GM10847 (cell line): ENCODE measurements around the gene FNDC3B.

Source experiments
- POLR2A ChIP-seq: IDR thresholded peaks from 2 replicates; pipeline ENCODE4 v1.6.1; 2011; ENCODE audit not compliant: insufficient read length; ENCODE audit errors: extremely low read depth

The FNDC3B gene

DNA sequence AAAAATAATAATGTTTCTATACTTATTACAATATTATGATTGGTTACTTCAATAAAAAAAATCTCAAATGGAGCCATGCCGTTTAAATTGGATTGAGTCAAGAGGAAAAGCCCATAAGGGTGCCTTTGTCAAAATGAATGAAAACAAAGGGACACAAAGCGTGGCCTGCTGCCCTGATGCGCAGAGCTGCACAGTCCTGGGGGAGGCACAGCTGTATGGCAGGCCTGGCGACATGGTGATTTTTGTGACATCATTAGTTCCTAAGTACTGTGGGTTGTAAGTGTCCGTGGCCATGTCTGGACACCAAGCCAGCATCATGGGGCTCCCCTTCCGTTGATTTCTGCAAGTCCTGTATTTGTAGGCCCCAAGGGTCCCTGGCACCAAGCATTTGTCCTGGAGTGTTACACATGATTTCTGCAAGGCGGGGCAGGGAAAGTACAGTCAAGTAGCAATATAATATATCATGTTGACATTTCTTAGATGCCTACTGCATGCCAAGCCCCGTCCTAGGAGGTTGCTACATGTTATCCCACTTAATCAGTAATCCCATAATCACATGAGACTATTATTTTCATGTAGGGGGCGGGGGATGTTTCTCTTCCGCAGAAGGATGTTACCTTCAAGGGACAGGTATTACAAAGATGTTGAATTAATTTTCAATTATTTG lies 349.2 kb downstream of the FNDC3B start:
- no peak for TF ChIP-seq POLR2A

DNA sequence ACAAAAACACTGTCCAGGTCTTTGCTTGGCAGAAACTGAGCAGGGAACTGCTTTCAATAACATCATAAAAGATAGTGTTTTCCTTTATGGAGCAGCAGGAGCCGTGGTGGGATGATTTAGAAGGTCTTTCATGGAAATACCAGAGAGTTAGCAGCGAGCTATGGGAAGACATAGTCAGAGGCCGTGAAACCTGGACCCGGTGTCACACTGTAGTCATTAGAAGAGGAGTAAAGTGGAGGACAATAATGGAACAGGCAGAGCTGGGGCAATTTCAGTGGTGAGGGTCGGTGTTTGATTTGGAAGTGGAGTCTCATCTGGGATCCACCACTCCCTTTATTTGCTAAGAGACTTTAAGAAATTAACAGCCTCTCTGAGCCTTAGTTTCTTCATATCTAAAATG lies 351.4 kb downstream of the FNDC3B start:
- TF ChIP-seq POLR2A, result no peak

DNA sequence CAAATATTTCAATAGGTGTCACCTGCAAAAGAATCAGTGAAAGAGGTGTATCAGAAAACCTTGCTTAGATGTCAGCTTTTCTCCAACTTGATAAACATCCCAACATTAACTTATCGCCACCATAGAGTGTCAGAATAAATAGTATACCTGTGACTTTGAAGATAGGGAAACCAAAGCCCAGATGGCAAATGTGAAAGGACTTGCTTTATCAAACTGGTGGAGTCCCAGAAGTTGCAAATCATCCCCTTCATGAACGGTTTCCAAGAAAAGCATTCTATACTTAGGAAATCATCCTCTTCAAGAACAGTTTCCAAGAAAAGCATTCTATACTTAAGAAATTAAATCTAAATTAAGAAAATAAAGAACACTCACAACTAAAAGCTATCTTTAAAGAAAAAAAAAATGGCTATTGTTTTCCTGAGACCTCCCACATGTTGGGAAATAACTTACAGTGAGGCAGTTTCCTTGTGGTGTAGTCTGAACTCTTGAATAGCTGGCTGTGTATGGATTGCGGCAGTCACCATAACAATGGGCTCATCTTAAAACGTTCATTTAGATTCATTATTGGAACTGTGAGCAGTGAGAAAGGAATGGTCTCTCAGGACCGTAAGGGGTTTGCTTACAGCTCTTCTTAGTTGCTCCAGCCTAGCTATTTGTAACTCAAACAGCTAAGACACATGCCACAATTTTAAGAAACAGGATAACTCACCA lies 352.4 kb downstream of the FNDC3B start:
- no peak for TF ChIP-seq POLR2A

- TF ChIP-seq POLR2A, result no peak
Observed at GRCh38 chr3:172394692-172395091, 355.3 kb downstream of the FNDC3B start.

DNA sequence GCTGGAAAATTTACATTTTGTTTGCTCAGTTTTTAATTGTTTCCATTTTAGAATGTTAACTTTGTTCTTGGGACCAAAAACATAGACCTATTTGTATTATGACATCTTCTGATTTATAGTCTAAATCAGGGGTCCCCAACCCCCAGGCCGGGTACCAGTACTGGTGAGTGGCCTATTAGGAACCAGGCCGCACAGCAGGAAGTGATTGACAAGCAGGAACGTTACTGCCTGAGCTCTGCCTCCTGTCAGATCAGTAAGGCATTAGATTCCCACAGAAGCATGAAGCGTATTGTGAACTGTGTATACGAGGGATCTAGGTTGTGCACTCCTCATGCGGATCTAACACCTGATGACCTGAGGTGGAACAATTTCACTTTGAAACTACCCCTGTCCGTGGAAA lies 357.0 kb downstream of the FNDC3B start:
- no peak for TF ChIP-seq POLR2A

DNA sequence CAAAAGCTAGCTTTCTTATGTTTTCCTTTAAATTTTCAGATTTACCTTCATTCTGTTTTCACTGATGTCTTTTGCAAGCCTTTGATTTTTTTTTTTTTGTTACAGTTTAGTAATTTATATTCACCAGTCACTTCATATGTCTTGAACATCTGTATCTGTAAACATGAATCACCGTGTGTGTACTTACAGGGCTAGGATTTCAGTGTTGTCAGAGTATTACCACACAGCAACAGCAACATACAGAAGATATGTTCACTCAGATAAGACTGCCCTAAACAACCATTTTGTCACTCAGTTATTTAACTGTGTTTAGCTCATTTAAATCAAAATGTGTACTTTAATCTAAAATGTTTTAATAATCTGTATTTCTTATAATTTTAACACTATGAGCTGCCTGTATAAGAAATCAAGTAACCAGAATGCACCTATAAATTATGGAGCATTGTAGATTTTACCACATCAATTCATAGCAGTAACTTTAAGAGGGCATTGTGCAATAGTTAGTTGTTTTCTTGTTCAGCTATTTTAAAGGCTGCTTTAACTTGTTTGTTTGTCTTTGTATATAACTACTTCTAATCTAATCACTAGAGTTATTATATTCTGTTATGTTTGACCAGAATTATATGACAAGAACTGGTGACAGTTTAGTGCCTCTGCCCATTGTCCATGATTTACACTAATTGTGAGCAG lies 358.5 kb downstream of the FNDC3B start:
- no peak for TF ChIP-seq POLR2A

GRCh38 chr3:172398484-172398883 lies 359.1 kb downstream of the FNDC3B start:
- no peak for TF ChIP-seq POLR2A

GRCh38 chr3:172402090-172402489 lies 362.7 kb downstream of the FNDC3B start:
- TF ChIP-seq POLR2A, result no peak

DNA sequence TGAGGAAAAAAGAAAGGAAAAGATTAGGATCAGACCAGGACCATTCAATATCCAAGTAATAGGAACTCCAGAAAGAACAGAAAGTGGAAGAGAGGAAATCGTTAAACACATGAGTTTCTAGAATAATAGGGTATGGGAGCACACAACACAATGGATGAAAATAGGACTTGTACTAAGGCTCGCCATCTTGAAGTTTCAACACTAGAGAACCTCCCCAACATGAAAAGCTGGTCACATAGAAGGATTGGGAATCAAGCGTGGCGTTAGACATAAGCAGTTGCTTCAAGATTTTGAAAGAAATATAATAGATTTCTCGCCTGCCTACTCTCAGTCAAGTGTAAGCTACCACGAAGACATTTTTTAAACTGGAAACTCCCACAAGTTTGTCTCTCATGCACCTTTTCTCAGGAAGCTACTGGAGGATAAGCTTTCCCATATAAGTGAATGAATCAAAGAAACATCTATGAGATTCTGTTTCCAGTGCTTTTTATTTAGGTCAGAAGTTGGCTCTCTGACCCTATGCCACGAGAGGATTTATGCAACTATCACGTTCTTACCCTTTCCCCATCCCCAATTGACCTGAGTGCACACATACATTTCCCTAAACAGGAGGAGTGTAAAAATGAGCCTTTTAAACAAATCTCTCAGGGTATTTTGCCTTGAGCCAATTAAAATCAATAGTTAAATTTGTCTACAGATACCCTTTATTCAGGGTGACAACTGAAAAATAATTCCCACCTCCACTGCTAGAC lies 363.7 kb downstream of the FNDC3B start:
- TF ChIP-seq POLR2A, result no peak

GRCh38 chr3:172404237-172404962 lies 365.0 kb downstream of the FNDC3B start:
- TF ChIP-seq POLR2A, result no peak

GRCh38 chr3:172405914-172406313 lies 366.5 kb downstream of the FNDC3B start:
- TF ChIP-seq POLR2A, result no peak

DNA sequence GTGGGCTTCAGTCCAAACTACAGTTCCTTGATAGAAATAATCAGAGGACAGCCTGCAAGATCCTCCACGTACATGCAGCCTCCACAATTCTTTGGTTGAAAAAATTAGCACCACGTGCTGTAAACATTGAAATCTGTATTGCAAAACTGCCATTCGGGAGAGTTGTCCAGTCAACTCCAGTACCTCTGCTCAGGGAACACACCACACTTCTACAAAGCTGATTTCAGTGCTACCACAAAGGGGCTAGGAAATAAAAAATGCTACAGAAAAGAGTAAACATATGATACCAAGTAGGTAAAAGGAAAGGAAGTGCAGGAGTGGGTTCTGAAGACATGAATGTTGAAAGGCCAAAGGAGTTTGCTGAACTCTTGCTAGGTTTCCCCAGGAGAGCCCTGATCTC lies 368.5 kb downstream of the FNDC3B start:
- TF ChIP-seq POLR2A, result no peak

- TF ChIP-seq POLR2A, result no peak
Observed at GRCh38 chr3:172410702-172411477, 371.5 kb downstream of the FNDC3B start.

- no peak for TF ChIP-seq POLR2A
Observed at GRCh38 chr3:172411478-172411947, 372.1 kb downstream of the FNDC3B start.
